Measurements from ENCODE around the gene RARRES2.

GRCh38 chr7:150357771-150358427 is 16.5 kb upstream of the RARRES2 start:
- TF ChIP-seq, protein P1, sequence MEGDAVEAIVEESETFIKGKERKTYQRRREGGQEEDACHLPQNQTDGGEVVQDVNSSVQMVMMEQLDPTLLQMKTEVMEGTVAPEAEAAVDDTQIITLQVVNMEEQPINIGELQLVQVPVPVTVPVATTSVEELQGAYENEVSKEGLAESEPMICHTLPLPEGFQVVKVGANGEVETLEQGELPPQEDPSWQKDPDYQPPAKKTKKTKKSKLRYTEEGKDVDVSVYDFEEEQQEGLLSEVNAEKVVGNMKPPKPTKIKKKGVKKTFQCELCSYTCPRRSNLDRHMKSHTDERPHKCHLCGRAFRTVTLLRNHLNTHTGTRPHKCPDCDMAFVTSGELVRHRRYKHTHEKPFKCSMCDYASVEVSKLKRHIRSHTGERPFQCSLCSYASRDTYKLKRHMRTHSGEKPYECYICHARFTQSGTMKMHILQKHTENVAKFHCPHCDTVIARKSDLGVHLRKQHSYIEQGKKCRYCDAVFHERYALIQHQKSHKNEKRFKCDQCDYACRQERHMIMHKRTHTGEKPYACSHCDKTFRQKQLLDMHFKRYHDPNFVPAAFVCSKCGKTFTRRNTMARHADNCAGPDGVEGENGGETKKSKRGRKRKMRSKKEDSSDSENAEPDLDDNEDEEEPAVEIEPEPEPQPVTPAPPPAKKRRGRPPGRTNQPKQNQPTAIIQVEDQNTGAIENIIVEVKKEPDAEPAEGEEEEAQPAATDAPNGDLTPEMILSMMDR (IDR thresholded peaks at IDR 0.05), result no peak
- no peak for TF ChIP-seq POLR2AphosphoS5 (IDR thresholded peaks at IDR 0.05)
- TF ChIP-seq POLR2A (IDR thresholded peaks at IDR 0.05), result no peak

All from upper lobe of left lung (tissue), 4 donors.